IPS DF 4.7 (cell line): Measurements from ENCODE around the gene CLCA2.

Experiments used
- DNase-seq: peaks from one replicate; pipeline ENCODE4 v3.0.0-alpha.2; 2013; ENCODE audit warnings: low spot score; ENCODE audit errors: extremely low read depth

CLCA2 gene

DNA sequence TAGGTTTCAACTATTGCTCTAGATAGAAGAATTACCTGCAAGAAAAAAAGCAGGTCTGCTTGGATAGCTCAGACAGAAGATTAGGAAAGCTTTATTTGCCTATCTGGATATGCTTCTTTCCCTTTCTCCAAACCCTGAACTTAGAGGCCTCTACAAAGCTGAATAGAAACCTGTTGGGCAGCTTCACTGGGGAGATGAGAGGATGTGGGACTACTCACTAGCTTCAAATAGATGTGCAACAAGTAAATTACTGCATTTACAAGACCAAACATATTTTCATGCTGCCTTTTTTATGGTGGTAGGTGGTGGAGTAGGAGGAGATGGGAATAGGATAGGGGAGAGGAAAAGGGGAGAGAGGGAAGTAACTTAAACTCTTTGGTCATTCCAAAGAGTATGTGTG, 6.4 kb downstream of the CLCA2 start:
- no peak for DNase-seq

GRCh38 chr1:86434059-86434458, 10.1 kb downstream of the CLCA2 start:
- no peak for DNase-seq

- DNase-seq: no peak
Measured at GRCh38 chr1:86435327-86435726, 11.4 kb downstream of the CLCA2 start.

DNA sequence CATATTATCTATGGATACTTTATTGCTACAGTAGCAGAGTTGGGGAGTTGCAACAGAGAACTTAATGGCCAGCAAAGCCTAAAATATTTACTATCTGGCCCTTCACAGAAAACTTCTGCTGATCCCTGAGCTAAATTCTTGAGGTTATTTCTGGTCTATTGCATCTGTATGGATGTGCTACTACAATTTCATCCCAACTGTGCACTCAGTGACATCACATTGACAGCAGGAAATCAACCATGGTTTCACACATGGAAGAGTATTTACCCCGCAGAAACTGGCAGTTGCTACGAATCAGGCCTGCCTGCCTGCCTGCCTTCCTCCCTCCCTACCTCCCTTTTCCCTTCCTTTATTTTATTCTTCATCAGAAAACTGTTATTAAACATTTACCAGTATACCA, 12.1 kb downstream of the CLCA2 start:
- no peak for DNase-seq

- DNase-seq: no peak
Measured at GRCh38 chr1:86441581-86441980, 17.6 kb downstream of the CLCA2 start.

GRCh38 chr1:86441997-86442396, 18.0 kb downstream of the CLCA2 start:
- no peak for DNase-seq

GRCh38 chr1:86445919-86446318, 21.9 kb downstream of the CLCA2 start:
- DNase-seq: no peak

DNA sequence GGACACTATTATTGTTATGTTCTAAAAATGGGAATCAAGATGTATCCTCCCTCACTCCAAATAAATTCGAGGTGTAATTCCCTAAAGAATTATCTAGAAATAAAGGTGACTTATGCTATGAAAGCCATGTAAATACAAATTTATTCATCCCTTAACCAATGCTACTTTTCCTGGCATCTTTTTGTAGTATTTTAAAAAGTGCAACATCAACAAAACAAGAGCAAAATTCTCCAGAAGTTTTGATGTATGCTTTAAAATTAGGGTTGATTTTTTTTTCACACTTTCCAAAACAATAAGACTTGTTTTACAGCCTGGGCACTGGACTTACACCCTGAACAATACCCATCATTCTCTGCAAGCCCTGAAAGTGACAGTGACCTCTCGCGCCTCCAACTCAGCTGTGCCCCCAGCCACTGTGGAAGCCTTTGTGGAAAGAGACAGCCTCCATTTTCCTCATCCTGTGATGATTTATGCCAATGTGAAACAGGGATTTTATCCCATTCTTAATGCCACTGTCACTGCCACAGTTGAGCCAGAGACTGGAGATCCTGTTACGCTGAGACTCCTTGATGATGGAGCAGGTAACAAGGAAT, 23.3 kb downstream of the CLCA2 start:
- no peak for DNase-seq

GRCh38 chr1:86448670-86449069, 24.7 kb downstream of the CLCA2 start:
- DNase-seq: no peak

GRCh38 chr1:86449103-86449502, 25.1 kb downstream of the CLCA2 start:
- DNase-seq: no peak

GRCh38 chr1:86450847-86451246, 26.9 kb downstream of the CLCA2 start:
- no peak for DNase-seq

- DNase-seq: no peak
Measured at GRCh38 chr1:86453664-86454063, 29.7 kb downstream of the CLCA2 start.

DNA sequence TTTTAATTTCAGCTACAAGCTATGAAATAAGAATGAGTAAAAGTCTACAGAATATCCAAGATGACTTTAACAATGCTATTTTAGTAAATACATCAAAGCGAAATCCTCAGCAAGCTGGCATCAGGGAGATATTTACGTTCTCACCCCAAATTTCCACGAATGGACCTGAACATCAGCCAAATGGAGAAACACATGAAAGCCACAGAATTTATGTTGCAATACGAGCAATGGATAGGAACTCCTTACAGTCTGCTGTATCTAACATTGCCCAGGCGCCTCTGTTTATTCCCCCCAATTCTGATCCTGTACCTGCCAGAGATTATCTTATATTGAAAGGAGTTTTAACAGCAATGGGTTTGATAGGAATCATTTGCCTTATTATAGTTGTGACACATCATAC, 31.1 kb downstream of the CLCA2 start:
- no peak for DNase-seq

GRCh38 chr1:86460998-86461397, 37.0 kb downstream of the CLCA2 start:
- no peak for DNase-seq

DNA sequence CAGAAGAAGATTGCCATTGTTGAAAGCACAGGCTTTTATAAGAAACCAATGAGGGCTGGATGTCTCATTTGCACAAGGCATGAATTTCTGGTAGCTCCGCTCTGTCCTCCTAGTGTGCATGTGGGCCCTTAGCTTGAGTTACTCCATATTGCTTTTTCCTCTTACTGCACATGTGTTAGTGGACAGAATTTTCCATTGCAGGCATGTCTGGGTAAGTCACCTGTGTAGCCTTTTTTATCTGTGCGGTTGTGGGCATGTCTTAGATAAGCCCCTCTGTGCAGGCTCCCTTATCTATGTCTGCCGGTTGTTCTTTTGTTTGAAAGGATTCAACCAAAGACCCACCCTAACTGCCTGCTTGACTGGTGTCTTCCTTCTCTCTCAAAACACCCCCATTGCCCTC, 37.5 kb downstream of the CLCA2 start:
- DNase-seq: no peak

GRCh38 chr1:86464819-86465218, 40.8 kb downstream of the CLCA2 start:
- no peak for DNase-seq

DNA sequence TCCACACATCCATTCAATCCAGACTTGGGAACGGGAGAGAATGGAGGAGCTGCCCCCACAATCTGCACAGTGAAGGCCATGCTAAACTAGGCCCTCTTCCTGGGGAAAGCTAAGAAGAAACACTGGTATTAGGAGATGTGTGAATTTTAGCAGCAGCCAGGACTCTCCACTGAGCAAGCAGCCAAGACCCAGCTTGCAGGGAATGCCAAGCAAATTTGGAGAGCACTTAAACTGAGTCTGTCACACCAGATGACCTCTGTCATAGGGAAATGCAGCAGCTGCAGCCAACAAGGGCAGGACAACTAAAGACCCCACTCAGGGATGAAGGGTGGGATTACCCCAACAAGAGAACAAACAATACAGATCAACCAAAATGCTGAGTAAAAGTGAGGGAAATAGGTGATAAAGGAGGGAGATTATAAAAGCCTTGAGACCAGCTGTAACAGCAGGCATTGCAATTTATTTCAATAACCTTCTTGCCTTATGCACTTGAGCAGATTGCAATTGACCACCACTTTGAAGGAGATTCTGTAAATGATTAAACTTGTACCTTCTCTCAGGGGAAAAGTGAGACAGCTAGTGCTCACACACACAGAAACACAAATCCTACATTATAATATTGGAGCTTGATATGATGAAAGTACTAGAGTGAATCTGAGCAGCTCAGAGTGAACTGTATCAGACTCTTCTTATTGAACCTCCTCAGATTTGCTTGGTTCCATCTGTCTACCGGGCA, 42.3 kb downstream of the CLCA2 start:
- DNase-seq: no peak

GRCh38 chr1:86466986-86467385, 43.0 kb downstream of the CLCA2 start:
- no peak for DNase-seq

GRCh38 chr1:86468501-86468977, 44.6 kb downstream of the CLCA2 start, which contains the start of gene CLCA1:
TSS of gene CLCA1 (plus strand) at chr1:86468927. CDS start at chr1:86468972, 45 bp downstream.
- no peak for DNase-seq

- DNase-seq: no peak
Measured at GRCh38 chr1:86470859-86471258, 46.9 kb downstream of the CLCA2 start.

DNA sequence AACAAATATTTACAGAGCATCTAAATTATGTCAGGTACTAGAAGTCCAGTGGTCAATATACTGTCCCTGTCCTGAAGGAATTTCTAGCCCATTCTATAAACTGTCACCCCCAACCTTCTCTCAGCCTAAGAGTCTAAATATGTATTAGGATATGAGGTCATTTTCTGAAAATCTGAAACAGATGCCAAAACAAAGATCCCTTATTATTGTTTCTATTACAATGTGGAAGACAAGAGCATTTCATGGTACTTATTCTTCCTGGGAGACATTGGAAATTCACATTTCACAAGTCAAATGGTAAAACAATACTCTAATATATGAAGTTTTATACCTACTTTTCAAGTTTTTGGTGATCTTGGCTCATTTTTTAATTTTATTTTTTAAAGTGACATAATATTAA, 47.3 kb downstream of the CLCA2 start:
- DNase-seq: no peak

DNA sequence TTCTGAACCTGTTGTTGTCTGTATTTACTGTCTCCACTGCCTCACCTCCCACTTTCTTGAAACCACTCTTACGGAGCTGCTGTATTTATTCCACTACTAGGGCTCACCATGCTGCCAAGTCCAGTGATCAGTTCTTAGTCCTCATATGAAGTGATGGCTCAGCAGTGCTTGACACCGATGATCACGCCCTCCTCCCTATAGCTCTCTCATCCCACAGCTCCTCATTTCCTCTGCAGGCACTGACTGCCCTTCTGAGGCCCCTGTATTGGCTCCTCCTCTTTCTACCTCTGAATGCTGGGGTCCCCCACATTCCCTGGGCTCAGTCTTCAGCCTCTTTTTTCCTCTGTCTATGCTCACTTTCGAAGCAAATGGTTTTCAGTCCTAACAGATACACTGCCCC, 48.2 kb downstream of the CLCA2 start:
- no peak for DNase-seq

- DNase-seq: no peak
Measured at GRCh38 chr1:86472767-86473166, 48.8 kb downstream of the CLCA2 start.
